CMK (cell line): ENCODE measurements around the gene EEF2K.
"Not testable (repeated sequence)": the region's sequence is repeated elsewhere in the genome, so short reads cannot be mapped to it uniquely, and the experiment has no call there.

Source experiments
- DNase-seq: peaks from one replicate; pipeline ENCODE4 v3.0.0-alpha.2; 2010; ENCODE audit warnings: low read depth

EEF2K gene

DNA sequence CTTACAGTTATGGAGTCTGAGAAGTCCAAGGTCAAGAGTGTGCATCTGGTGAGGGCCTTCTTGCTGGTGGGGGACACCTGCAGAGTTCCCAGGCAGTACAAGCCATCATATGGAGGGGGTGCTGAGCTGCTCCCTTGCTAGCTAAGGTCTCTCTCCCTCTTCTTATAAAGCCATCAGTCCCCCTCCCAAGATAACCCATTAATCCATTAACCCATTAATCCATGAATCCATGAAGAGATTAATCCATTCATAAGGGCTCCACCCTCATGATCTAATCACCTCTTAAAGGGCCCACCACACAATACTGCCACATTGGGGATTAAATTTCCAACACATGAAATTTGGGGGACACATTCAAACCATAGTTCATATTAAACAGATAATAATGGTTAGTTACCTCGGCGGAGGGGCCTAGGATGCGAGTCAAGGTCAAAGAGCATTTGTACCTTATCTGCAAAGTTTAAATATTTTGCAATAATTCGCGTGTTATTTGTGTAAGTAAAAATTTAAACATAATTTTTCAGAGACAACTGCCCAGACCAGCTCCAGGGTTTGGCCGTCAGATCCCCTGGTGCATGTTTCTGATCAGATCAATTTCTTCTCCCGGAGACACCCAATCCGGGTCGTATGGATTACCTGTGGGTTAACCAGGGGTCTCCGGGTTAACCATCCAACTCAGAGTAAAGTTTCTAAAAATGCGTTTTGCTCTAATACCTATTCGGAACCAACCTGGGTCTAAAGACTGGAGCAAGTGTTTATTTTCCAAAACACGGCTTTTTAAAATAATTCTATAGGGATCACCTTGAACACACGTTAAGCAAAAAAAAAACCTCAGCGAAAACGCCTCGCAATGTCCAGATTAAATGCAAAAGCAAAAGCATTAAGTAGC, 90.4 kb downstream of the EEF2K start:
- DNase-seq = no peak

DNA sequence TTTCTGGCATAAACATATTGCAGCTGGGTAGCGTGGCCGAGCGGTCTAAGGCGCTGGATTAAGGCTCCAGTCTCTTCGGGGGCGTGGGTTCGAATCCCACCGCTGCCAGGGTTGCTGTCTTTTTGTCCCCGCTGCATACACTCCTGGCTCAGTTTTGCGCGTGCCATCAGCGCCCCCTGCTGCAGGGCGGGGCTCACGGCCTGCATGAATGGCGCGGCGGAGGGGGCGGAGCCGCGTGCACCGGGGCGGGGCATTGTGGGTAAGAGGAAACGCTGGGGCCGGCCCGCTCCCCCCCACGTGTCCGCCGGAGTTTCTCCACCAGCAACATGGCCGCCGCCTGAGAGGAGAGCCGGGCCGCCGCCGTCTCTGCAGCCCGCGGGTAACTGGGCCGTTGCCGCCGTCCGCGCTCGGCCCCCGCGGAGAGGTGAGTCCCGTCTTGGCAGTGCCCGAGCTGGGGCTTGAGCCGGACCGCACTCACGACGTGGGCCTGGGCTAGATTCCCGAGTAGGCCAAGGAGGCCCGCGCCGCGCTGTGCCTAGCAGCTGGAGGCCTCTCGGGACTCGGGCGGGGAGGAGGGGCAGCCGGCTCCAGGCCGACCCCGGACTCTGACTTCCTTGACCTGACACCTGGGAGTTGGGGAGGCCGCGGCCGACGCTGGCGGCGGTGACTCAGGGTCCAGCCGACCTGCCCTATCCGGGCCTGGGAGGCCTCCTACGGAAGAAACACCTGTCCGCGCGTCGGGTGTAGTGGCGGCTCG, 91.2 kb downstream of the EEF2K start, which contains the start of gene POLR3E:
POLR3E (plus strand) TSS at position 296 of the 757 bp plus-strand sequence. CDS start 5,560 bp downstream, outside the sequence.
- DNase-seq = peak; percentile 94

DNA sequence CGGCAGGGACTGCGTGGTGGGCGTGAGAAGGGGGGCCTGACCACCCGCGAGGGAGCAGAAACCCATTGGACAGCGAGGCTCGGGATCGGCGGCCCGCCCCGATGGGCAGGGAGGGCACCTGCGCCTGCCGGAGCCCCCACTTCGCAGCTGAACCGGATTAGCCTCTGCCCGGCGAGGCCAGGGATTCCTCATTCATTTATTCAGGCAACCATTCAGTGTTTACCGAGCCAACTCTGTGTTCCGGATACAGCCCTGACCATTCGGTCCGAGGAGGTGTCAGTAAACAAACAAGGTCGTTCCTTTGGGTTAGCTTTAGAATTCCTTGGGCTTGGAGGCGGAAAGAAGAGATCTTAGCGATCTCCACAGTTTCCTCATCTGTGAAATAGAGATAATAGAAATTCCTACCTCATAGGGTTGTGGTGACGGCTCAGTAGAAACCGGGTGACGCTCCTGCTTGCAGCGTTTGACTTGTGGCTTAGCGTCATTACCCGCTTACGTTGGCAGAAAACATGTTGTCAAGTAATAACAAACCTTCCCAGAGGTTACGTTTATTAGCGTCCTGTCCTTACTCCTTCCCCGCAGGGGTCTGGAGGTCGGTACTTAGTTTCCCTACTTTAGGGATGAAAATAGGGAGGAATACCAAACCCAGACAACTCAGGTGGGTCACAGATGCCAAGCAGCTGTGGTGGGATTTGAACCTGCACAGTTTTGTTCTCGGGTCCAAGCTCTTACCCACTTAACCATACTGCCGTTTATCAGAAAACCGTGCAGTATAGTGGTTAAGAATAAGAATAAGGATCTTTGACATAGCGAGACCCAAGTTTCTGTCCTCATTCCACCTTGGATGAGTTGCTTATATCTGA, 92.0 kb downstream of the EEF2K start:
- peak; percentile 56 for DNase-seq

DNA sequence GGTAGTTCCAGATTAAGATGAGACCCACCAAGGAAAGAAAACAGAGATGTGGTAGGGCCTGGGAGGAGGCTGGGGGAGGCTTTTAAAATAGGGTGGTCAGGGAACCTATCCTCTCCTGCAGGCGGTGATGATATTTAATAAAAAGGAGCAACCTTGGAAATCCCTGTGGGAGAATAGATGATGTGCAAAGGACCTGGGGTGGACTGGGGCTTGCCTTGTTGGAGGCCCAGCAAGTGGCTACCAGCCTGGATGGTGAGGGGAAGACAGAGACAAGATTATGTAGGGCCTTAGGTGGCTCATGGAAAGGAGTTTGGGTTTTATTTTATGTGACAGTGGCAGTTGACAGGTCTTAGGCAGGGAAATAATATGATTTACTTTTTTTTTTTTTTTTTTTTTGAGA, 93.0 kb downstream of the EEF2K start:
- DNase-seq = no peak

DNA sequence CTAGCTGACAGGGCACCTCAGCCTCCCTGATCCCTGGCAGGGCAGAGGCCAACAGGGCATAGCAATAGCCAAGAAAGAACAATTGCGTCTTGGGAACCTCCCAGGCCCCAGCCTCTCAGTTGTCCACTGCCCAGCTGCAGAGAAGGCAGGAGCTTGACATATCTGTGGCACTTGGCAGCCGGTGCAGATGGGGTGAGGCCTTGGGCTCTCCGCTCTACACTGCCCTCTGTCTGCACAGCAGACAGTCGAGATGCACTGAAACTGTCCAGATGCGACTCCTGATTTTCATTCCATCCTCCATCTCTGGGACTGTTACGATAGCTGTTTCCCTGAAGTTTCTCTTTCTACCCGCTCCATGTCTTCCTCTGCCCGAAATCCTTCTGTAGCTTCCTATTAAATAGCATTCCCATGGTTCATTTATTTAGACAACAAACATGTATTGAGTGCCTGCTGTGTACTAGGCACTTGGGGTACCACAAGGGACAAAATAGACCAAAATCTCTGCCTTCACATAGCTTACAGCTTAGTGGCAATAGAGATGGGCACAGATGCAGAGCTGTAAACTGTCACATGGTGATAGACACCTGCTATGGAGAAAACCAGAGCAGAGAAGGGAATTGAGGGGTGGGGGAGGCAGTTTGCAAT, 94.5 kb downstream of the EEF2K start:
- no peak for DNase-seq

DNA sequence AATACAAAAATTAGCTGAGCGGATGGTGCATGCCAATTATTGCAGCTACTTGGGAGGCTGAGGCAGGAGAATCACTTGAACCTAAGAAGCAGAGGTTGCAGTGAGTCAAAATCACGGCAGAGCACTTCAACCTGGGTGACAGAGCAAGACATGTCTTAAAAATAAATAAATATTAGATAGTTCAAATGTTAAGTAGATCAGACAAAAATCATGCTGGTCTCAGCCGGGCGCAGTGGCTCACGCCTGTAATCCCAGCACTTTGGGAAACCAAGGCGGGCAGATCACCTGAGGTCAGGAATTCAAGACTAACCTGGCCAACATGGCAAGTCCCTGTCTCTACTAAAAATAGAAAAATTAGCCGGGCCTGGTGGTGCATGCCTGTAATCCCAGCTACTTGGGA, 95.3 kb downstream of the EEF2K start:
- not testable (repeated sequence) for DNase-seq

DNA sequence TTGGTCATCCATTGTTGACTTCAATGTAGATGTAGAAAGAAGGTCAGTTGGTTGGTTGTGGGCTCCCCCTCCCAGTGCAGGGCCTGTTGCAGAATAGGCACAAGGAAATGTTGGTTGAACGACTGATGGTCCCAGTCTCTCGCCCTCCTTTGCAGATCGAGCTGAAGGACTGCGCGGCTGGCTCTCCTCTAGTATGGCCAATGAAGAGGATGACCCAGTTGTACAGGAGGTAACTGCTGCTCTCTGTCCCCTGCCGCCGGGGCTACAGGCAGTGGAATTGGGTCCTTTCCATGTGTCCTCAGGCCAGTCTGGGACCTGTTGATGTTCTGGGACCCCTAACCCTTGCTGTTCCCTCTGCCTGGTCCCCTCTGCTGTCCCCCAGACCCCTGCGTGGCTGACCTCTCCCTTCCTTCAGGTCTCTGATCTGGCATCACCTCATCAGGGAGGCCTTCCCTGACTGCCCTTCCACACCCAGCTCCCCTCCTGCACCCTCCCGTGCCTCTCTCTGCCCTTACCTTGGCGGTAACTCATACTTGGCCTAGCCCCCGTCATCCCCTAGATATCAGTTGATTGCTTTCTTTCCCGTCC, 96.8 kb downstream of the EEF2K start:
- no peak for DNase-seq

DNA sequence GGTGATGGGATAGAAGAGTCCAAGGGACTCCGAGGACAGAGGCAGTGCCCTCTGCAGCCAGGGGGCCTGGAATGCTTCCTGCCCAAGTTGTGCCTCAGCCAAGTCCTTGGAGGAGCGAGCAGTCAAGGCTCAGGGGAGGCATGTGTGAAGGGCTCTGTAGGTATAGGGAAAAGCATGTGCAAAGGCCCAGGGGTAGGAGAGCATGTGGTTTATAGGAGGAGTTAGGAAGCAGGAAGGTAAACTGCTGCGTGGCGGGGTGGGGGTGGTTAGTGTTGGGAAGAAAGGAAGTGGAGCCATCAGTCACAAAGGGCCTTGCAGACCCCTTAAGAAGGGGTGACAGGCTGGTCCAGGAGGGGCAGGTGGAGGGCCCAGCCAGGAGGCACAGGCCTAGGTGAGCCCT, 98.3 kb downstream of the EEF2K start:
- no peak for DNase-seq

DNA sequence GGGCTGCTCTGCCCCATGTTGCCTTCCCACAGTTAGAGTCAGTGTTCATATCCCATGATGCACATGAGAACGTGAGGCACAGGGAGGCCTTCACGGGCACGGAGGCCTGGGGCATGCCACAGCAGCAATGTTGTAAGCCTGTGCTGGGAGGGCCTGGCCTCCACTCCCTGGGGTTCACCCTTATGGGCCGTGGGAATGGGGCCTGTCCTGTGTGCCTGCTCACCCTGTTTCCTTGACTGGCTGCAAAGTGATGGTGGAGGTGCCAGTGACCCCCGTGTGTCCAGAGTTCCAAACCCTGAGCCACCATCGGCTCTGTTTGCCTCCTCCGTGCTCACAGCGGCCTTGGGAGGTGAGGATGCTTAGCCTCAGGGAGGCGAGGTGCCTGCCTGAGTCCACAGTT, 100.7 kb downstream of the EEF2K start:
- DNase-seq = no peak

DNA sequence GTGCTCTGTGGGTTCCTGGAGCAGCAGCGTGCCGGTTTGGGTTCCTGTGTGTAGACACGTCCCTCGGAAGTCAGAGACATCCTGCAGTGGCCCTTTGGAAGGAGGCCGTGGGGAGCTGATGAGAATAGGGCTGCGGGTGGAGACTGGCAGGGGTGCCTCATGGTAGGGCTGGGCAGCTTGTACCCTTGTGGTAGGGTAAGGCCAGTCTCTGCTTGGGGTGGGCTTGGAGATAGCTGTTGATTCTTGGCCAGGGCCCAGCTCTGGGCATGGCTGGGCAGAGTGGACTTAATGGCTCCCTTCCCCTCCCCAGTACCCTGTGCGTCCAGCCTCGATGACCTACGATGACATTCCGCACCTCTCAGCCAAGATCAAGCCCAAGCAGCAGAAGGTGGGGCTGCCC, 101.8 kb downstream of the EEF2K start:
- DNase-seq = no peak

DNA sequence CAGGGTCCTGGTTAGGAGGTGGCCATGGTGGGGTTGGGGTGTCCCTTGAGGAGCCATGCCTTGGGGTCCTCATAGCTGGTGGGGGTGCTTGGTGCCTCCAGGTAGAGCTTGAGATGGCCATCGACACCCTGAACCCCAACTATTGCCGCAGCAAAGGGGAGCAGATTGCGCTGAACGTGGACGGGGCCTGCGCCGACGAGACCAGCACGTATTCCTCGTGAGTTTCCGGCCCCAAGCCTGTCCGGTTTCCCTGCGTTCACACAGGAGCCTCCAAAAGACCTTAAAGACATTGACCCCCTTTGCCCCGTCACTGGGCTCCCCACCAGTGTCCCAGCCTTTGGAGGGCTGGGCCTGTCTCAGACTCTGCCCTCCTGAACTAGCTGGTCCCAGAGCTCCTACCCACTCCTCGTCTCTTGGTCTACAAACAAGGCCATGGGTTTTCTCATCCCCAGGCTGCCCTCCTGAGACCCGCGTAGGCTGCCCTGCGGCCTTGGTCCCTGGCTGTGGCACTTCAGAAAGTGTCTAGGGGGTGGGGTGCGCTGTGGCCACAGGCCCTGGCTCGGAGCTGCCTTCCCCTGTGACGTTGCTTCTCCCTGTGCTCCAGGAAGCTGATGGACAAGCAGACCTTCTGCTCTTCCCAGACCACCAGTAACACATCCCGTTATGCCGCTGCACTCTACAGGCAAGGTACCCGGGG, 102.9 kb downstream of the EEF2K start:
- DNase-seq = no peak

DNA sequence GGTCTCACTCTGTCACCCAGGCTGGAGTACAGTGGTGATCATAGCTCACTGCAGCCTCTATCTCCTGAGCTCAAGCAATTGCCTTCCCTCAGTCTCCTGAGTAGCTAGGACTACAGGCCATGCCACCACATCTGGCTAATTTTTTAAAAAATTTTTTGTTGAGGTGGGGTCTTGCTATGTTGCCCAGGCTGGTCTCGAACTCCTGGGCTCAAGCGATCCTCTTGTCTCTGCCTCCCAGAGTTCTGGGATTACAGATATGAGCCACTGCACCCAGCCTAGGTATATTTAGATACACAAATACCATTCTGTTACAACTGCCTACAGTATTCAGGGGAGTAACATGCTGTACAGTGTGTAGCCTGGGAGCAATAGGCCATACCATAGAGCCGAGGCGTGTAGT, 105.4 kb downstream of the EEF2K start:
- DNase-seq = no peak

DNA sequence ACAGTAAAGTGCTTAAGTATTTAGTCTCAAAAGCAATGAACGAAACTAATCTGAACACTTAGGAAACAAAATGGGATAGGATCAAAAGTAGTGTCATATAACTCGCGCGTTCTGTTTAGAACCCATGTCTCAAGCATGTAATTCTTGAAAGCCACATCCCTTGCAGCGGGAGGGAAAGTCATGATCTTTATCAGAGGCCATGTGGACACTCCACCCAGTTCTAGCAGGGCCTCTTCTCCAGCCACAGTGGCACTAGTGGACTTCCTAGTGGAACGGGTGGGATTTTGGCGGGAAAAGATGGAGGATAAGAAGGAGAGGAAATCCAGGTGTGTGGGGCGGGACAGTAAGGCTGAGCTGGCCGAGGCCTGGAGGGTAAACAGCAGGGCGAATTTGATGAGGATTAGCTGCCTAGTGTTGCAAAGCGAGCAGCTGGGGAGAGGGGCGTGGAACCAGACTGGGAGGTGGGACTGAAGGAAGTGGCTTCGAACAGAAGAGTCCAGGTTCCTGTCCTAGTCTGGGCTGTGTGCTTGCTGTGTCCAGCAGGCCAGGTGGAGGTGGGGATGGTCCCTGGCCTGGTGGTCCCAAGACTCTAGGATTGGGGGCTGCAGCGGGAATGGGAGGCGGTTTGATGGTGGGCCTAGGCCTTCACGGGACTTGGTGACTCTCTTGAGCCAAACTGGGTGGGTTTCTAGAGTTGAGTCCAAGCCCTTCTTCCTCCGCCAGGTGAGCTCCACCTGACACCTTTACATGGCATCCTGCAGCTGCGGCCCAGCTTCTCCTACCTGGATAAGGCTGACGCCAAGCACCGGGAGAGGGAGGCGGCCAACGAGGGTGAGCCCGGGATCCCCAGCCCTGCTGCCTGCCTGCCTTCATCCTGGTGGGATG, 107.1 kb downstream of the EEF2K start:
- no peak for DNase-seq

DNA sequence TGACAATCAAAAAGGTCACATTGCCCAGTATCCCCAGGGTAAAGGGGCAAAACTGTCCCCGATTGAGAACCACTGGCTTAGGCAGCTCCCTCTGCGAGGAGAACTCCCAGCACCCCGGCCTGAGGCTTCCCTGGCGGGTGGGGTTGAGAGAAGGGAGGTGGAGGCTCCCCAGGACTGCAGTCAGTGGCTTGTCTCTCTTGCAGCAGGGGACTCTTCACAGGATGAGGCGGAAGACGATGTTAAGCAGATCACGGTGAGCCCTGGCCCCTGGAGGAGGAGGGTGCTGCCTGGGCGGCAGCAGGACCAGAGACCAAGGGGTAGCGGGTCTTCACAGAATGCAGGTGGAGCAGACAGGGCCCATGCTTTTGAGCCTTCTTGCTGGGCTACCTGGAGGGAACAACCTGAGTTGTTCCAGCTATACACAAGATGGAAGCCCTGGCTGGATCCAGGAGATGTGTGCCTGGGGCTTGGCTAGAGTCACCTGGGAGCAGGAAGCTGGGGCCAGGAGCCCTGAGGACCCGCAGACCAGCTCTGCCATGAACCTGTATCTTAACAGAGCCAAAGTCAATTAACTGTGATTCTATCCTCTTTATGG, 107.9 kb downstream of the EEF2K start:
- DNase-seq = no peak

DNA sequence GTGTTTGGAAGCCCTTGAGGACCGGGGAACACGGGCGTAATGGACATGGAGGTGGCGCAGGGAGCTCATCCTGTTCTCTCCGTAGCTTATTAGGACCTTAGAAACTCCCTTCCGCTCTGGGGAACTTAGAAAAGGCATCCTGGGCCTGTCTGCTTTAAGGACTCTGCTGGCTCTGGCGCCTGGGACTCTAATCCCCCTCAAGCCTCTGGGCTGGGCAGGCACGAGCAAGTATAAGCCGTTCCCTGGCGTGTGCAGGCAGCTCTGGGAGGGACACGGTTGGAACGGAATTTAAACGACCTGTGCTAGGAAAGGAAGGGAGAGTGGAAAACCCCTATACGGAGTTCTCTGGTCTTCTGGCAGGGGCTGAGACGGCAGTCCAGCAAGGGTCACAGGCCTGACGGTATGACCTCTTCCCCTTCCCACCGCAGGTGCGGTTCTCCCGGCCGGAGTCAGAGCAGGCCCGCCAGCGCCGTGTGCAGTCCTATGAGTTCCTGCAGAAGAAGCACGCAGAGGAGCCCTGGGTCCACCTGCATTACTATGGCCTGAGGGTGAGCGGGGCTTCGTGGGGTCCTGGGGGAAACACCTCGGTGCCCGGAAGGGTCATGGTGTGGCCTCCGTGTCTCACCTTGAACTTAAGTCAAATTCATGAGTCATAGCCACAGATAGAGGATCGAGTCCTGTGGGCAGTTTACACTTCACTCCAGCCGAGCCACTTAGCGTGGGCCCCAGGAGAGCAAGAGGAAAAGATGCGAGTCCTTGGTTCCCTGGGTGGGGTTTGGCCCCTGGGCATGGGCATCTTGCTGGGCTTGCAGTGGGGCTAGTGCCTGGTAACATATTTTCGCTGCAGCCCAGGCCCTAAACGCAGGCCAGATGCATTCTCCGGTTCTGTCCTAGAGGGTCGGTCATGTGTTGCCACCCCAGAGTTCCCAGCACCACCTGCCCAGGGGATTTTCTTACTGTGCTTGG, 108.9 kb downstream of the EEF2K start:
- DNase-seq = no peak

DNA sequence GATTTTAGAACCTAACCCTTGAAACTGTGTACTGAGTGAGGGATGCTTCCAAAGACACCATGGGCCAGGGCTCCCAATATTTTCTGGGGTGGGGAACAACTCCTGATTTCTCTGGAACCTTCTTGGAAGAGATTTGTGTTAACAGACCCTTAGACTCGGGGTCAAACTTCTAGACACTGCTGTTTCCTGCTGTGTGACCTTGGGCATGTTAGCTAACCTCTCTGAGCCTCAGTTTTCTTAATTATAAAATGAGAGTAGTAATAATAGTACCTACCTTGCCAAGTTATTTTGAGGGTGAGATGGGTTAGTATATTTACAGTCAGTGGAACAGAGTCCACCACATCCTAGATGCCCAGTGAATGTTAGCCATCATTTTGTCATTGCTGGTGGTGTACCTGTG, 109.9 kb downstream of the EEF2K start:
- no peak for DNase-seq

DNA sequence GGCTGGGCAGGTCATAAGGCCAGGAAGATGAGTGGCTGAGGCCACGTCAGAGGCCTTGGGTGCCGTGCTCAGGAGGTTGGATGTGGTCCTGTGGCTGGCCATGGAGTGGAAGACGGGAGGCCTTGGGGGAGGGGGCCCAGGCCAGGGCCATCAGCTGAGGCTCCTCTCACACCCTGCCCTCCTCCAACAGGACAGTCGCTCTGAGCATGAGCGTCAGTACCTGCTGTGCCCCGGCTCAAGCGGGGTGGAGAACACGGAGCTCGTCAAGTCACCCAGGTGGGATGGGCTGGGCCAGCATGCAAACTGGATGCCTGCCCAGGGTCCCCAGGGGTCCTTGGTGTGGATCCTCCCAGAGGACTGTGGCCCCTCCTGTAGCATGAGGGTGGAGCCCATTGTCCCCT, 110.3 kb downstream of the EEF2K start:
- no peak for DNase-seq

DNA sequence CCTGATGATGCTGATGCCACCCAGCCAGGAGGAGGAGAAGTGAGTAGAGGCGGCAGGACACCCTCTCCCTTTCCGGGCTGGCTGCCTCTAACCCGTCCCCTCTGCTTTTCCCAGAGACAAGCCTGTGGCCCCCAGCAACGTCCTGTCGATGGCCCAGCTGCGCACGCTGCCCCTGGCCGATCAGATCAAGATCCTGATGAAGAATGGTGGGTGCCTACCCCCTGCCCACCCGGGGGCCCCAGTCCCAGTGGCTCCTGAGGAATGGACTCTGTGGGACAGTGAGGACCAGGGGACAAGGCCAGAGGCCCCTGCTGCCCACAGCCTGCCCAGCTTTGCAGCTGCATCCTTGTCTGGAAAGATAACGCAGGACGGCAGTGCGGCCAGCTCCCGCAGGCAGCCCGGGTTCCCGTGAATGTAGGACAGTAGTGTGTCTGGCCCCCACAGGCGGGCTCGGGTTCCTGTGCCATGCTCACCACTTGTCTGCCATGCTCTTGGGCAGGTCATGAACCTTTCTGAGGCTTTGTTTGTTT, 111.0 kb downstream of the EEF2K start:
- no peak for DNase-seq
